Neural cell (in vitro differentiated cells): ENCODE data around the gene CRIM1. TPM values are rescaled to one million over a fixed set of nuclear protein-coding genes. Genes with fewer than 3 reads are reported as not detected.

Source experiments
- H2AFZ ChIP-seq: fragments of 200-600, 300-800 bp; sonication (generic), shearing (Covaris generic); 2 replicates; pipeline ENCODE4 v1.6.0; 2014; ENCODE audit warnings: low read depth, mild to moderate bottlenecking, antibody characterized with exemption, low read length, moderate library complexity
- H3F3A ChIP-seq: fragments of 200-600 bp; shearing (Covaris generic); 2 replicates; pipeline ENCODE4 v1.6.1; 2016; ENCODE audit warnings: mild to moderate bottlenecking, moderate library complexity, mixed read lengths, antibody characterized with exemption, low read length; ENCODE audit not compliant: insufficient read depth, poor library complexity, severe bottlenecking
- H3K27ac ChIP-seq: fragments of 200-600, 300-800 bp; sonication (generic), shearing (Covaris generic); 2 replicates; pipeline ENCODE4 v1.5.1; 2014; ENCODE audit warnings: mild to moderate bottlenecking, low read length, moderate library complexity
- H3K27me3 ChIP-seq: fragments of 300-800, 200-600 bp; sonication (generic), shearing (Covaris generic); 2 replicates; pipeline ENCODE4 v1.6.0; 2014; ENCODE audit warnings: mild to moderate bottlenecking, low read depth, low read length, moderate library complexity; ENCODE audit not compliant: insufficient read depth
- H3K36me3 ChIP-seq: fragments of 300-800, 200-600 bp; sonication (generic), shearing (Covaris generic); 2 replicates; pipeline ENCODE4 v1.5.1; 2014; ENCODE audit warnings: mild to moderate bottlenecking, antibody characterized with exemption, low read length, moderate library complexity; ENCODE audit not compliant: insufficient read depth
- H3K4me2 ChIP-seq: fragments of 300-800, 200-600 bp; sonication (generic), shearing (Covaris generic); 2 replicates; pipeline ENCODE4 v1.6.0; 2014; ENCODE audit warnings: mild to moderate bottlenecking, low read length
- H3K4me3 ChIP-seq: fragments of 300-800, 200-600 bp; sonication (generic), shearing (Covaris generic); 2 replicates; pipeline ENCODE4 v1.5.1; 2014; ENCODE audit warnings: mild to moderate bottlenecking, low read length, moderate library complexity
- H3K79me2 ChIP-seq: fragments of 200-600 bp; shearing (Covaris generic); replicated peaks from 2 replicates; pipeline ENCODE4 v1.6.0; 2014; ENCODE audit warnings: mild to moderate bottlenecking, low read length, moderate library complexity; ENCODE audit not compliant: insufficient read depth
- H3K9ac ChIP-seq: fragments of 300-800, 200-600 bp; sonication (generic), shearing (Covaris generic); 2 replicates; pipeline ENCODE4 v1.6.1; 2016; ENCODE audit warnings: mild to moderate bottlenecking, low read length, mixed read lengths
- H3K9me2 ChIP-seq: fragments of 200-600 bp; shearing (Covaris generic); 2 replicates; pipeline ENCODE4 v1.6.1; 2016; ENCODE audit warnings: mild to moderate bottlenecking, low read length, mixed read lengths; ENCODE audit not compliant: insufficient read depth
- H3K9me3 ChIP-seq: fragments of 200-600, 300-800 bp; sonication (generic), shearing (Covaris generic); 2 replicates; pipeline ENCODE4 v1.6.1; 2016; ENCODE audit warnings: mild to moderate bottlenecking, mixed run types, low read length, moderate library complexity, mixed read lengths
- H4K20me1 ChIP-seq: fragments of 200-600 bp; shearing (Covaris generic); 2 replicates; pipeline ENCODE4 v1.6.1; 2016; ENCODE audit warnings: mild to moderate bottlenecking, mixed run types; ENCODE audit not compliant: insufficient read depth
- EP300 ChIP-seq: fragments of 450-650 bp; conservative IDR thresholded peaks from 2 replicates; pipeline ENCODE4 v1.6.1; 2014; ENCODE audit warnings: antibody characterized with exemption, mild to moderate bottlenecking, moderate library complexity; ENCODE audit not compliant: poor library complexity, severe bottlenecking
- EZH2 ChIP-seq: fragments of 200-600, 300-800 bp; shearing (Covaris generic), sonication (generic); IDR thresholded peaks from 2 replicates; pipeline ENCODE4 v1.6.1; 2014; ENCODE audit warnings: antibody characterized with exemption, low read length, borderline replicate concordance, mild to moderate bottlenecking; ENCODE audit not compliant: insufficient read depth, poor library complexity, severe bottlenecking
- MXI1 ChIP-seq: fragments of 450-650 bp; conservative IDR thresholded peaks from 2 replicates; pipeline ENCODE4 v1.6.1; 2014; ENCODE audit warnings: antibody characterized with exemption, mild to moderate bottlenecking; ENCODE audit not compliant: poor library complexity, severe bottlenecking
- POLR2AphosphoS5 ChIP-seq: IDR thresholded peaks from 2 replicates; pipeline ENCODE4 v1.6.1; 2012
- RAD21 ChIP-seq: fragments of 450-650 bp; conservative IDR thresholded peaks from 2 replicates; pipeline ENCODE4 v1.6.1; 2014; ENCODE audit warnings: antibody characterized with exemption, mild to moderate bottlenecking, moderate library complexity
- SMC3 ChIP-seq: fragments of 450-650 bp; conservative IDR thresholded peaks from 2 replicates; pipeline ENCODE4 v1.6.1; 2014; ENCODE audit warnings: antibody characterized with exemption, mild to moderate bottlenecking, moderate library complexity; ENCODE audit not compliant: poor library complexity
- TAF1 ChIP-seq: IDR thresholded peaks from 2 replicates; pipeline ENCODE4 v1.6.1; 2012; ENCODE audit warnings: low read depth
- polyA plus RNA-seq: library from polyadenylated mRNA; depleted of rRNA; stranded (reverse); fragments of >200 nt; gene quantifications from 2 replicates; pipeline ENCODE4 v1.2.3, GENCODE V29; 2014
- TF ChIP-seq, protein P1 (sequence below): fragments of 450-650 bp; IDR thresholded peaks from 2 replicates; pipeline ENCODE4 v1.5.1; 2014; ENCODE audit warnings: antibody characterized with exemption, mild to moderate bottlenecking, moderate library complexity; ENCODE audit not compliant: poor library complexity, severe bottlenecking
- TF ChIP-seq, protein P2 (sequence below): IDR thresholded peaks from 2 replicates; pipeline ENCODE4 v1.6.1; 2012; ENCODE audit warnings: borderline replicate concordance

The CRIM1 gene
- polyA plus RNA-seq, 1 donor from 2014 or later, result 6.7 TPM

DNA sequence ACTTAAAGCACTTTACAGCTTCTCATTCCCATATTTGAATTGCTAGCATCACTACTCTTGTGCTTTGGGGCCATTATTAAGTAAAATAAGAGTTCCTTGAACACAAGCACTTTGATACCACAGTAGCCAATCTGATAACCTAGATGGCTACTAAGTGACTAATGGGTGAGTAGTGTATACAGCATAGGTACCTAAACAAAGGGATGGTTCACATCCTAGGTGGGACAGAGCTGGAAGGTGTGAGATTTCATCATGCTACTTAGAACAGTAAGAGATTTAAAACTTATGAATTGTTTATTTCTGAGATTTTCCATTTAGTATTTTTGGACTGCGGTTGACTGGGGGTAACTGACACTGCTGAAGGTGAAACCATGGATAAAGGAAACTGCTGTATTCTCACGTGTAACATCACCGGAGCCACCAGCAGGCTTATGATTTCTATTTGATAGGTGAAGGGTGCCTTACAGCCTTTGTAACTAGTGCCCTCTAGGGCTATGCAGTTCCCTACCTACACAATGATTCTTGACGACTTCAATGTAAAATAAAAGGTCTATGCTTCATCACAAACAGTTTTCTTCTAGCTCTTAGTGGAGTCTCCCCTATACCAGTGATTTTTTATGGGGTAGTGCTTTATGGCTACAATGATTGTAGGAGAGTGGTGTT lies 22.1 kb upstream of the CRIM1 start:
- Histone ChIP-seq H3K9me2 (no peaks in the 10 kb centered on the region), H3K9ac (no peak overlapping the region), H3K27me3 (no peaks in the 10 kb centered on the region), H3K27ac (no peak overlapping the region), H3K9me3 (no peaks in the 10 kb centered on the region), H3K79me2 (no peaks in the 10 kb centered on the region), H3K4me2 (no peak overlapping the region), H3F3A (no peaks in the 10 kb centered on the region), H4K20me1 (no peaks in the 10 kb centered on the region), H2AFZ (no peak overlapping the region), H3K36me3 (no peaks in the 10 kb centered on the region), H3K4me3 (no peak overlapping the region)
- TF ChIP-seq, protein P1, sequence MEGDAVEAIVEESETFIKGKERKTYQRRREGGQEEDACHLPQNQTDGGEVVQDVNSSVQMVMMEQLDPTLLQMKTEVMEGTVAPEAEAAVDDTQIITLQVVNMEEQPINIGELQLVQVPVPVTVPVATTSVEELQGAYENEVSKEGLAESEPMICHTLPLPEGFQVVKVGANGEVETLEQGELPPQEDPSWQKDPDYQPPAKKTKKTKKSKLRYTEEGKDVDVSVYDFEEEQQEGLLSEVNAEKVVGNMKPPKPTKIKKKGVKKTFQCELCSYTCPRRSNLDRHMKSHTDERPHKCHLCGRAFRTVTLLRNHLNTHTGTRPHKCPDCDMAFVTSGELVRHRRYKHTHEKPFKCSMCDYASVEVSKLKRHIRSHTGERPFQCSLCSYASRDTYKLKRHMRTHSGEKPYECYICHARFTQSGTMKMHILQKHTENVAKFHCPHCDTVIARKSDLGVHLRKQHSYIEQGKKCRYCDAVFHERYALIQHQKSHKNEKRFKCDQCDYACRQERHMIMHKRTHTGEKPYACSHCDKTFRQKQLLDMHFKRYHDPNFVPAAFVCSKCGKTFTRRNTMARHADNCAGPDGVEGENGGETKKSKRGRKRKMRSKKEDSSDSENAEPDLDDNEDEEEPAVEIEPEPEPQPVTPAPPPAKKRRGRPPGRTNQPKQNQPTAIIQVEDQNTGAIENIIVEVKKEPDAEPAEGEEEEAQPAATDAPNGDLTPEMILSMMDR, result no peak
- TF ChIP-seq RAD21 (peak; percentile 49), EP300 (no peak), MXI1 (no peak), EZH2 (no peak), TAF1 (no peak)
- TF ChIP-seq, protein P2, sequence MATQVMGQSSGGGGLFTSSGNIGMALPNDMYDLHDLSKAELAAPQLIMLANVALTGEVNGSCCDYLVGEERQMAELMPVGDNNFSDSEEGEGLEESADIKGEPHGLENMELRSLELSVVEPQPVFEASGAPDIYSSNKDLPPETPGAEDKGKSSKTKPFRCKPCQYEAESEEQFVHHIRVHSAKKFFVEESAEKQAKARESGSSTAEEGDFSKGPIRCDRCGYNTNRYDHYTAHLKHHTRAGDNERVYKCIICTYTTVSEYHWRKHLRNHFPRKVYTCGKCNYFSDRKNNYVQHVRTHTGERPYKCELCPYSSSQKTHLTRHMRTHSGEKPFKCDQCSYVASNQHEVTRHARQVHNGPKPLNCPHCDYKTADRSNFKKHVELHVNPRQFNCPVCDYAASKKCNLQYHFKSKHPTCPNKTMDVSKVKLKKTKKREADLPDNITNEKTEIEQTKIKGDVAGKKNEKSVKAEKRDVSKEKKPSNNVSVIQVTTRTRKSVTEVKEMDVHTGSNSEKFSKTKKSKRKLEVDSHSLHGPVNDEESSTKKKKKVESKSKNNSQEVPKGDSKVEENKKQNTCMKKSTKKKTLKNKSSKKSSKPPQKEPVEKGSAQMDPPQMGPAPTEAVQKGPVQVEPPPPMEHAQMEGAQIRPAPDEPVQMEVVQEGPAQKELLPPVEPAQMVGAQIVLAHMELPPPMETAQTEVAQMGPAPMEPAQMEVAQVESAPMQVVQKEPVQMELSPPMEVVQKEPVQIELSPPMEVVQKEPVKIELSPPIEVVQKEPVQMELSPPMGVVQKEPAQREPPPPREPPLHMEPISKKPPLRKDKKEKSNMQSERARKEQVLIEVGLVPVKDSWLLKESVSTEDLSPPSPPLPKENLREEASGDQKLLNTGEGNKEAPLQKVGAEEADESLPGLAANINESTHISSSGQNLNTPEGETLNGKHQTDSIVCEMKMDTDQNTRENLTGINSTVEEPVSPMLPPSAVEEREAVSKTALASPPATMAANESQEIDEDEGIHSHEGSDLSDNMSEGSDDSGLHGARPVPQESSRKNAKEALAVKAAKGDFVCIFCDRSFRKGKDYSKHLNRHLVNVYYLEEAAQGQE, result no peak

DNA sequence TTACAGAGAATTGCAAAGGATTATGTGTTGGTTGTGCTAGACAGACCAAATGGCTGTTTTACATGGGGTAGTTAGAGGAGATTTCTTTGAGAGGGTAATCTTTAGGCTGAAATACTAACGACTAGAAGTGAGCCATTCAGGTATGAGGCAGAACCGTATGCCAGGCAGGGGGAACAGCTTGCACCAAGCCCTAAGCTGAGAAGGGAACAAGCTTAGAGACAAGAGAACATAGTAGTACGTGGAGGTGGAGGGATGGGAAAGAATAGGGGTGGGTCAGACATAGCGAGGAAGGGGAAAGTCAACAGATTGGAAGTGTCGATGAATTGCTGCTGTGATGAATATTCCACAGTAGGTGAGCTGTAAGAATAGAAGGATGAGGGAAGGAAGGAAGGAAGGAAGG lies 20.0 kb upstream of the CRIM1 start:
- Histone ChIP-seq H4K20me1 (no peaks in the 10 kb centered on the region), H2AFZ (no peak overlapping the region), H3K4me2 (no peak overlapping the region), H3K9ac (no peak overlapping the region), H3K9me3 (no peaks in the 10 kb centered on the region), H3K27me3 (no peaks in the 10 kb centered on the region), H3K36me3 (no peaks in the 10 kb centered on the region), H3K79me2 (no peaks in the 10 kb centered on the region), H3K27ac (no peak overlapping the region), H3F3A (no peaks in the 10 kb centered on the region), H3K4me3 (no peak overlapping the region), H3K9me2 (no peaks in the 10 kb centered on the region)
- TF ChIP-seq MXI1 (no peak), TAF1 (no peak), RAD21 (no peak), EP300 (no peak), POLR2AphosphoS5 (no peak), EZH2 (no peak), SMC3 (no peak)
- TF ChIP-seq, protein P2, result no peak
- TF ChIP-seq, protein P1, result no peak
